NCI-H1417 treated with DMSO at 0.1 percent for 48 hours (cell line): ENCODE data around the gene YIPF7.

Source experiments
- DNase-seq: peaks from one replicate; lab custom pipeline; 2025; lab: John Stamatoyannopoulos, UW

Gene YIPF7

DNA sequence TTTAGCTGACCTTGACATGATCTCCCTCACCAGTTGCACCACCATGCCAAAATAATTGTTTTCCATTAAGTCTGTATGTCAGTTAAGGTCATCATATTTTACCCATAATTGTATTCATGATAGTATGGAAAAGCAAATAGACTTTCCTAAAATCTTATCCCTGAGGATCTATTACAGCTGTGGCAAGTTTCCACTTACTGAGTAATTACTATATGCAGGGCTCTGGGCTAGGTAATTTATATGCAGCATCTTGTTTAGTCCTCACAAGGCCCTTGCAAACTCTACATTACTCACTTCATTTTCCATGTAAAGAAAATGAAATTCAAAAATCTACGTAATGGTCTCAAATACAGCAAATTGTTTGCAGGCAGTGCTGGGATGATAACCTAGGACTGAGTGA lies 34.8 kb downstream of the YIPF7 start:
- no peak for DNase-seq

DNA sequence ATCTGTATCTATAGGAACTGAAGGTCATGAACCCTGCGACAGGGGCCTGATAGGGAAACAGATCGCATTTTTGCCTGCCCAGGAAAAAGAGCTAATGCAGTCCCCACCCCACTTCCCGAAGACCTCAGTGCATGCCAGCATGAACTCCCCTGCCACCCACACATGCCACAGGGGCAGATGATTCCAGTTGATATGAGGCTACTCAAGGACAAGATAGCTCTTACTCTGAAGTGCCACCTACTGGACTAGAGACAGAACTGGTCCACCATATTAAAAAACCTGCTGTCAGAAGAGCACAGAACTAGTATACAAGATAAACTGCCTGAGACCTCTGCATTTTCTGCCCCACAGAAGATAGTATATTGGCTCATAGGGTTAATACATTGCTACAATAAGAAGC lies 68.0 kb downstream of the YIPF7 start:
- DNase-seq = no peak

- no peak for DNase-seq
Measured at GRCh38 chr4:44580231-44580630, 71.2 kb downstream of the YIPF7 start.

- no peak for DNase-seq
Measured at GRCh38 chr4:44578954-44579353, 72.5 kb downstream of the YIPF7 start.
